ENCODE data around the gene THUMPD3.

THUMPD3 gene

GRCh38 chr3:9362731-9363530 lies at the start of gene THUMPD3:
TSS of gene THUMPD3 (plus strand) at chr3:9363054. CDS start at chr3:9365069, 2,015 bp downstream.
- CTCF ChIA-PET: interaction anchor here (0.8 to 4.7 kb wide), 10 partner anchors 10 to 376 kb away, joined by 3 to 62 read pairs (median 4); no protein-coding TSS in a partner anchor
- TF ChIP-seq CTCF (IDR thresholded peaks at IDR 0.05; ENCODE audit: insufficient read depth, low read length, missing control alignments): no peak
- peak; percentile 53 for DNase-seq (ENCODE audit: low read depth, low spot score)
- POLR2A ChIA-PET: interaction anchor here (0.7 to 2.9 kb wide), 7 partner anchors 10 to 307 kb away, joined by 3 to 29 read pairs (median 3); partner anchors contain the start of gene SETD5
- H3K4me3 ChIP-seq (ENCODE audit: low read depth, low read length): peak within 1 kb of the TSS; percentile 76

- H3K4me3 ChIP-seq (ENCODE audit: low read depth, low read length): no peak overlapping the region
- no peak for DNase-seq (ENCODE audit: low read depth, low spot score)
- TF ChIP-seq CTCF (IDR thresholded peaks at IDR 0.05; ENCODE audit: insufficient read depth, low read length, missing control alignments): no peak
- CTCF ChIA-PET: interaction anchor here (8.2 kb wide), 1 partner anchor 13 kb away, joined by 87 read pairs; no protein-coding TSS in a partner anchor
- POLR2A ChIA-PET: no interaction called here
These were observed 48.1 kb upstream of the THUMPD3 start for GRCh38 chr3:9314796-9315195.

GRCh38 chr3:9316881-9317361 lies 45.9 kb upstream of the THUMPD3 start:
- ChIA-PET CTCF (interaction anchor here (0.9 to 8.2 kb wide), 2 partner anchors 15 to 187 kb away, joined by 4 to 87 read pairs; no protein-coding TSS in a partner anchor), POLR2A (no interaction called here)
- no peak for TF ChIP-seq CTCF (IDR thresholded peaks at IDR 0.05; ENCODE audit: insufficient read depth, low read length, missing control alignments)
- H3K4me3 ChIP-seq (ENCODE audit: low read depth, low read length): peak overlapping the region; percentile 43
- DNase-seq (ENCODE audit: low read depth, low spot score): no peak

- ChIA-PET CTCF (no interaction called here), POLR2A (no interaction called here)
- H3K4me3 ChIP-seq (ENCODE audit: low read depth, low read length): no peak overlapping the region
- no peak for TF ChIP-seq CTCF (IDR thresholded peaks at IDR 0.05; ENCODE audit: insufficient read depth, low read length, missing control alignments)
- no peak for DNase-seq (ENCODE audit: low read depth, low spot score)
These were observed 40.1 kb upstream of the THUMPD3 start for GRCh38 chr3:9322780-9323179.

- no peak for TF ChIP-seq CTCF (IDR thresholded peaks at IDR 0.05; ENCODE audit: insufficient read depth, low read length, missing control alignments)
- ChIA-PET POLR2A (no interaction called here), CTCF (interaction anchor here (1.2 to 2.0 kb wide), 2 partner anchors 21 to 22 kb away, joined by 3 to 9 read pairs; no protein-coding TSS in a partner anchor)
- no peak for DNase-seq (ENCODE audit: low read depth, low spot score)
- no peak overlapping the region for H3K4me3 ChIP-seq (ENCODE audit: low read depth, low read length)
These were observed 37.9 kb upstream of the THUMPD3 start for GRCh38 chr3:9324944-9325343.

- ChIA-PET CTCF (no interaction called here), POLR2A (no interaction called here)
- no peak for DNase-seq (ENCODE audit: low read depth, low spot score)
- H3K4me3 ChIP-seq (ENCODE audit: low read depth, low read length): no peak overlapping the region
- TF ChIP-seq CTCF (IDR thresholded peaks at IDR 0.05; ENCODE audit: insufficient read depth, low read length, missing control alignments): no peak
These were observed 35.3 kb upstream of the THUMPD3 start for GRCh38 chr3:9327578-9327977.

Measured in AG04449 (cell line).